NB4 (cell line): Measurements from ENCODE around the gene PDE4D.

Experiments used
- MYC ChIP-seq: IDR thresholded peaks from 2 replicates; pipeline ENCODE4 v1.6.1; 2011; ENCODE audit warnings: low read depth, low read length
- POLR2A ChIP-seq: IDR thresholded peaks from 2 replicates; pipeline ENCODE4 v1.6.1; 2011; ENCODE audit warnings: mild to moderate bottlenecking; ENCODE audit not compliant: insufficient read length; ENCODE audit errors: extremely low read depth
- TF ChIP-seq, protein P1 (sequence below): IDR thresholded peaks from one replicate; pipeline ENCODE4 v1.5.1; 2012; ENCODE audit warnings: low read depth, low read length

DNA sequence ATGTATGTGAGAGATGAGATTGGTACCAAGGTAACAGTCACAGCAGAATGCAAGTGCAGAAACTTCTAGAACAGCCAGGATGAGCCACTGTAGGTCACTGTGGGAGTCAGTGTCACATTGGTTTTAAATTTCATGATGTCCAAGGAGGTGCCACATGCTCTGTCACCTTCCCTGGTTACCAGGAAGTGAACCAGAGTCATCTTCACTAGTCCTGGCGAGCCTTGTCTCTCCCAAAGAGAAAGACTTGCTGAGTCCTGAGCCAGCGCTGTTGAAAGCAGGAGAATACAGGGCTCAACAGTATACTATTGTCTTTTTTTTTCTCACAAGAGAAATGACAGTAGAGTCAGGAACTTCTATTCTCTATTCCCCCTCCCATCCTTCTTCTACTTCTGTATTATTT, 695.2 kb downstream of the PDE4D start:
- TF ChIP-seq, protein P1, sequence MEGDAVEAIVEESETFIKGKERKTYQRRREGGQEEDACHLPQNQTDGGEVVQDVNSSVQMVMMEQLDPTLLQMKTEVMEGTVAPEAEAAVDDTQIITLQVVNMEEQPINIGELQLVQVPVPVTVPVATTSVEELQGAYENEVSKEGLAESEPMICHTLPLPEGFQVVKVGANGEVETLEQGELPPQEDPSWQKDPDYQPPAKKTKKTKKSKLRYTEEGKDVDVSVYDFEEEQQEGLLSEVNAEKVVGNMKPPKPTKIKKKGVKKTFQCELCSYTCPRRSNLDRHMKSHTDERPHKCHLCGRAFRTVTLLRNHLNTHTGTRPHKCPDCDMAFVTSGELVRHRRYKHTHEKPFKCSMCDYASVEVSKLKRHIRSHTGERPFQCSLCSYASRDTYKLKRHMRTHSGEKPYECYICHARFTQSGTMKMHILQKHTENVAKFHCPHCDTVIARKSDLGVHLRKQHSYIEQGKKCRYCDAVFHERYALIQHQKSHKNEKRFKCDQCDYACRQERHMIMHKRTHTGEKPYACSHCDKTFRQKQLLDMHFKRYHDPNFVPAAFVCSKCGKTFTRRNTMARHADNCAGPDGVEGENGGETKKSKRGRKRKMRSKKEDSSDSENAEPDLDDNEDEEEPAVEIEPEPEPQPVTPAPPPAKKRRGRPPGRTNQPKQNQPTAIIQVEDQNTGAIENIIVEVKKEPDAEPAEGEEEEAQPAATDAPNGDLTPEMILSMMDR, result no peak
- TF ChIP-seq POLR2A, result no peak
- no peak for TF ChIP-seq MYC
